Kasumi-1 (cell line): ENCODE measurements around the gene ARHGEF10L.
"Not testable (repeated sequence)": the region's sequence is repeated elsewhere in the genome, so short reads cannot be mapped to it uniquely, and the experiment has no call there.

Experiments
- DNase-seq, 2 experiments: peaks; one replicate each; lab custom pipeline; 2025; lab: John Stamatoyannopoulos, UW

The ARHGEF10L gene

GRCh38 chr1:17739050-17739449, 199.6 kb downstream of the ARHGEF10L start:
- DNase-seq = no peak

- DNase-seq = no peak
Measured at GRCh38 chr1:17741052-17741451, 201.6 kb downstream of the ARHGEF10L start.

- DNase-seq = no peak
Measured at GRCh38 chr1:17742583-17742982, 203.1 kb downstream of the ARHGEF10L start.

- DNase-seq = no peak
Measured at GRCh38 chr1:17743008-17743647, 203.6 kb downstream of the ARHGEF10L start.

GRCh38 chr1:17743925-17744324, 204.4 kb downstream of the ARHGEF10L start:
- no peak for DNase-seq

GRCh38 chr1:17744666-17745478, 205.4 kb downstream of the ARHGEF10L start:
- DNase-seq = peak in 1 of 2 experiments; percentile 1

GRCh38 chr1:17745479-17745955, 206.0 kb downstream of the ARHGEF10L start:
- DNase-seq = no peak

GRCh38 chr1:17746281-17746680, 206.8 kb downstream of the ARHGEF10L start:
- DNase-seq = not testable (repeated sequence)

GRCh38 chr1:17746920-17747319, 207.4 kb downstream of the ARHGEF10L start:
- DNase-seq = no peak
